ENCODE results near the gene ENPP5.

The ENPP5 gene

DNA sequence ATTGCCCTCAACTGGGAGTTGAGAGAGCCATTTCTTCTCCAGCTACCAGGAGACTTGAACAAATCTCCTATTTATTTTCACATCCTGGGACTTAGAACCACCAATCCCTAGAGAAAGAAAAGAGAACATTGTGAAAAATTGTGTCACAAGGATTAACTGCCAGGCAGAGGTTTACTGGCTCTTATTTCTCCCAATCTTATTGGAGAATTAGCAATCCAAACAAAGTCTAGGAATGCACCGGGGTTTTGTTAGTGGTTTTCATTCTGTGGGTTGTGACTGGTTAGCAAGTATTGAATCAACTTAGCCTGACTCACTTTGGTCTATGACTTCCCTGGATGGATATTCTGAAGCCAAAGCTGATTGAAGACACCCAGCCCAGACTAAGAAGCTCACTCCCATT lies 21.2 kb upstream of the ENPP5 start:
- H3K9me2 ChIP-seq (ENCODE audit: low read depth, low read length): no peaks in the 10 kb centered on the region
- H3K4me3 ChIP-seq (ENCODE audit: low read depth, low read length, poor library complexity, severe bottlenecking): no peak overlapping the region
- no peaks in the 10 kb centered on the region for H4K20me1 ChIP-seq (ENCODE audit: insufficient read depth, low read length)
- H3K27ac ChIP-seq (ENCODE audit: low read depth, low read length, poor library complexity, severe bottlenecking): no peak overlapping the region
- H3K27me3 ChIP-seq (ENCODE audit: insufficient read depth, low read length): no peaks in the 10 kb centered on the region
- no peaks in the 10 kb centered on the region for H3K9me3 ChIP-seq (ENCODE audit: low read length)
- no peak overlapping the region for H3K9ac ChIP-seq (ENCODE audit: low read length)
- H3K79me2 ChIP-seq (ENCODE audit: insufficient read depth, low read length): no peaks in the 10 kb centered on the region
- H3F3A ChIP-seq (ENCODE audit: insufficient read depth, low read length): no peaks in the 10 kb centered on the region
- H2AFZ ChIP-seq (ENCODE audit: low read length): no peak overlapping the region
- no peak overlapping the region for H3K4me2 ChIP-seq (ENCODE audit: low read length)
- no peaks in the 10 kb centered on the region for H3K4me1 ChIP-seq (ENCODE audit: insufficient read depth, low read length, severe bottlenecking)
- no peak for TF ChIP-seq EZH2 (IDR thresholded peaks at IDR 0.05; ENCODE audit: borderline replicate concordance, low read length)
- TF ChIP-seq, protein P1, sequence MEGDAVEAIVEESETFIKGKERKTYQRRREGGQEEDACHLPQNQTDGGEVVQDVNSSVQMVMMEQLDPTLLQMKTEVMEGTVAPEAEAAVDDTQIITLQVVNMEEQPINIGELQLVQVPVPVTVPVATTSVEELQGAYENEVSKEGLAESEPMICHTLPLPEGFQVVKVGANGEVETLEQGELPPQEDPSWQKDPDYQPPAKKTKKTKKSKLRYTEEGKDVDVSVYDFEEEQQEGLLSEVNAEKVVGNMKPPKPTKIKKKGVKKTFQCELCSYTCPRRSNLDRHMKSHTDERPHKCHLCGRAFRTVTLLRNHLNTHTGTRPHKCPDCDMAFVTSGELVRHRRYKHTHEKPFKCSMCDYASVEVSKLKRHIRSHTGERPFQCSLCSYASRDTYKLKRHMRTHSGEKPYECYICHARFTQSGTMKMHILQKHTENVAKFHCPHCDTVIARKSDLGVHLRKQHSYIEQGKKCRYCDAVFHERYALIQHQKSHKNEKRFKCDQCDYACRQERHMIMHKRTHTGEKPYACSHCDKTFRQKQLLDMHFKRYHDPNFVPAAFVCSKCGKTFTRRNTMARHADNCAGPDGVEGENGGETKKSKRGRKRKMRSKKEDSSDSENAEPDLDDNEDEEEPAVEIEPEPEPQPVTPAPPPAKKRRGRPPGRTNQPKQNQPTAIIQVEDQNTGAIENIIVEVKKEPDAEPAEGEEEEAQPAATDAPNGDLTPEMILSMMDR (IDR thresholded peaks at IDR 0.05; ENCODE audit: low read length): no peak
- no peaks in the 10 kb centered on the region for H3K36me3 ChIP-seq (ENCODE audit: insufficient read depth, low read length)

GRCh38 chr6:46190889-46191288 lies 20.1 kb upstream of the ENPP5 start:
- no peak for TF ChIP-seq EZH2 (IDR thresholded peaks at IDR 0.05; ENCODE audit: borderline replicate concordance, low read length)
- TF ChIP-seq, protein P1 (IDR thresholded peaks at IDR 0.05; ENCODE audit: low read length): no peak
- Histone ChIP-seq H3K27me3 (ENCODE audit: insufficient read depth, low read length) (no peaks in the 10 kb centered on the region), H4K20me1 (ENCODE audit: insufficient read depth, low read length) (no peaks in the 10 kb centered on the region), H3K79me2 (ENCODE audit: insufficient read depth, low read length) (no peaks in the 10 kb centered on the region), H3K27ac (ENCODE audit: low read depth, low read length, poor library complexity, severe bottlenecking) (no peak overlapping the region), H2AFZ (ENCODE audit: low read length) (no peak overlapping the region), H3K9me3 (ENCODE audit: low read length) (no peaks in the 10 kb centered on the region), H3K4me2 (ENCODE audit: low read length) (no peak overlapping the region), H3K4me3 (ENCODE audit: low read depth, low read length, poor library complexity, severe bottlenecking) (no peak overlapping the region), H3K4me1 (ENCODE audit: insufficient read depth, low read length, severe bottlenecking) (no peaks in the 10 kb centered on the region), H3K9ac (ENCODE audit: low read length) (no peak overlapping the region), H3K9me2 (ENCODE audit: low read depth, low read length) (no peaks in the 10 kb centered on the region), H3F3A (ENCODE audit: insufficient read depth, low read length) (no peaks in the 10 kb centered on the region), H3K36me3 (ENCODE audit: insufficient read depth, low read length) (no peaks in the 10 kb centered on the region)

DNA sequence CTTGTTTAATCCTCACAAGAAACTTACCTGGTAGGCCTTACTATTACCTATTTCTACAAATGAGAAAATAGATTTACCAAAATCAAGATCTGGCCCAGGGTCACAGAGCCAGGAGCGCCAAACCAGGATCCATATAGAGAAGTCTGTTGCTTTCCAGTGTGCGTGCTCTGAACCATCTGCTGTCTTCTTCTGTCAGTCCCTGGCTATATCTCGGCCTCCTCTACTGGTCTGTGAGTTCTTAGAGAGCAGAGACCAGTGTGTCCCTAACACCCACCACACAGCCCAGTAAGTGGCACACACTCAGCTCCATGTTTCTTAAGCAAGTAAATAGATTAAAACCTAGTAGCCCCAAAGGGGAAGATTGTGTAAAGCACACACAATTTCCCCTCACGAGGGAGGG lies 18.9 kb upstream of the ENPP5 start:
- Histone ChIP-seq H3K9me3 (ENCODE audit: low read length) (no peaks in the 10 kb centered on the region), H3K27me3 (ENCODE audit: insufficient read depth, low read length) (no peaks in the 10 kb centered on the region), H3F3A (ENCODE audit: insufficient read depth, low read length) (no peaks in the 10 kb centered on the region), H3K9ac (ENCODE audit: low read length) (no peak overlapping the region), H3K4me3 (ENCODE audit: low read depth, low read length, poor library complexity, severe bottlenecking) (no peak overlapping the region), H3K36me3 (ENCODE audit: insufficient read depth, low read length) (no peaks in the 10 kb centered on the region), H3K4me1 (ENCODE audit: insufficient read depth, low read length, severe bottlenecking) (no peaks in the 10 kb centered on the region), H3K27ac (ENCODE audit: low read depth, low read length, poor library complexity, severe bottlenecking) (no peak overlapping the region), H2AFZ (ENCODE audit: low read length) (no peak overlapping the region), H3K9me2 (ENCODE audit: low read depth, low read length) (no peaks in the 10 kb centered on the region), H3K4me2 (ENCODE audit: low read length) (no peak overlapping the region), H3K79me2 (ENCODE audit: insufficient read depth, low read length) (no peaks in the 10 kb centered on the region), H4K20me1 (ENCODE audit: insufficient read depth, low read length) (no peaks in the 10 kb centered on the region)
- TF ChIP-seq, protein P1 (IDR thresholded peaks at IDR 0.05; ENCODE audit: low read length): no peak
- TF ChIP-seq EZH2 (IDR thresholded peaks at IDR 0.05; ENCODE audit: borderline replicate concordance, low read length): no peak

All from OCI-LY1 (cell line).